HG03159 (cell line): Measurements from ENCODE around the gene GMNN.
"Not testable (repeated sequence)": the region's sequence is repeated elsewhere in the genome, so short reads cannot be mapped to it uniquely, and the experiment has no call there.

Experiments used
- ATAC-seq: cut with Tn5 transposase; IDR thresholded peaks from one replicate; pipeline ENCODE4 v1.9.1; 2021; ENCODE audit warnings: mild to moderate bottlenecking, moderate library complexity; ENCODE audit not compliant: unreplicated experiment

GMNN gene

DNA sequence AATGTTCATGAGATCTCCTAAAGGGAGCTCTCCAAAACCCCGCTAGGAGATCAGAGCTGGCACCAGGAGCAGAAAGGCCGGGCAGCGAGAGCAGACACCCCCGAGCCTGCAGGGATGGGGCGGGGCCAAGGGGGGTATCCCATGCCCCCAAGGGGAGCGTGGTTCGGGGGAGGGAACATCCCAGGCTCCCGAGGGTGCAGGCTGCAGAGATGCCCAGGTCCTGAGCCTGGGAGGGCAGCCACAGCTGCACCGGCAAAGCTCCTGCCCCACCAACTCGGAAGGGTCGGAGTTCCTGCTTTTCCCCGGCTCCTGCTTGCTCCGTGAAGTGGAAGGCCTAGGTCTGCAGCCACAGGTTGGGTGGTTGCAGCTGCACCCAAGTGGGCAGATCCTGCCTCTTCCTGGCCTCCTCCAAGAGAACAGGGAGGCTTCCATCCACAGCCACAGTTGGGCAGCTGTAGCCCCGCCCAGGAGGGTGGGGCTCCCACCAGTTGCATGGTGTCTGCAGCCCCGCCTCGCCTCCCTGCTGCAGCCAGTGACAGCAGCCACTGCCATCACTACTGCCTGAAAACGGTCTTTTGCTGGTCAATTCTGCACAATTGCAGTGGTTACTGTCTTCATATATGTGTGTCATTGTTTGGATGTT, 13.4 kb upstream of the GMNN start:
- no peak for ATAC-seq

GRCh38 chr6:24761851-24762250, 12.9 kb upstream of the GMNN start:
- ATAC-seq, result no peak

GRCh38 chr6:24763578-24763977, 11.2 kb upstream of the GMNN start:
- no peak for ATAC-seq

DNA sequence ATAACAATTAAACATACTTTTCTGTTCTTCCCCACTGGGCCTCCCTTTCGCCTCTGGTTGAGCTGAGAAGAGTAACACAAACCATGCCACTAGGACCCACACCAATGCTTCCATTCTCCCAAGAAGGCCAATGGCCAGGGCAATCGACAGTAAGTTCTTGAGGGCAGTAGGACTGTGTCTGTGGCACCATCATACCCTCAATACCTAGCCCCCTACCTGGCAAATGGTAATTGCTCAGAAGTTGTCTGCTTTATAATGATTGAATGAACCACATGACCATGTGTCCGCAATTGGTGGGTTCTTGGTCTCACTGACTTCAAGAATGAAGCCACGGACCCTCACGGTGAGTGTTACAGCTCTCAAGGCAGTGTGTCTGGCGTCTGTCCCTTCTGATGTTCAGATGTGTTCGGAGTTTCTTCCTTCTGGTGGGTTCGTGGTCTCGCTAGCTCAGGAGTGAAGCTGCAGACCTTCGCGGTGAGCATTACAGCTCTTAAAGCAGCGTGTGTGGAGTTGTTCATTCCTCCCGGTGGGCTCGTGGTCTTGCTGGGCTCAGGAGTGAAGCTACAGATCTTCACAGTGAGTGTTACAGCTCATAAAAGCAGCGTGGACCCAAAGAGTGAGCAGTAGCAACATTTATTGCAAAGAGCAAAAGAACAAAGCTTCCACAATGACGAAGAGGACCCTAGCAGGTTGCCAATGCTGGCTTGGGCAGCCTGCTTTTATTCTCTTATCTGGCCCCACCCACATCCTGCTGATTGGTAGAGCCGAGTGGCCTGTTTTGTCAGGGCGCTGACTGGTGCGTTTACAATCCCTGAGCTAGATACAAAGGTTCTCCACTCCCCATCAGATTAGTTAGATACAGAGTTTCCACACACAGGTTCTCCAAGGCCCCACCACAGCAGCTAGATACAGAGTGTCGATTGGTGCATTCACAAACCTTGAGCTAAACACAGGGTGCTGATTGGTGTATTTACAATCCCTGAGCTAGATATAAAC, 9.6 kb upstream of the GMNN start:
- ATAC-seq, result not testable (repeated sequence)

- ATAC-seq, result not testable (repeated sequence)
These were observed 8.8 kb upstream of the GMNN start for GRCh38 chr6:24765968-24766367.

- peak; percentile 48 for ATAC-seq
These were observed 7.9 kb upstream of the GMNN start for GRCh38 chr6:24766680-24767462.

DNA sequence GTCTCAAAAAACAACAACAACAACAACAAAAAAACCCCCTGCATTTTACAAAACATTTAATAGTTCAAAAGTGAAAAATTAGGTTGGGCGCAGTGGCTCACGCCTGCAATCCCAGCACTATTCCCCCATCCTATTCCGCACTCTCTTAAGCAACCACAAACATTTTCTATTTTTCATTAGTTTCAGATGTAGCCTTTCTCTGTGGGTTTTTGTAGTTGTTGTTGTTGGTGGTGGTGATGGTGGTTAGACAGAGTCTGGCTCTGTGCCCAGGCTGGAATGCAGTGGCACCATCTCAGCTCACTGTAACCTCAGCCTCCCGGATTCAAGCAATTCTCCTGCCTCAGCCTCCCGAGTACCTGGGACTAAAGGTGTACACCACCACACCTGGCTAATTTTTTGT, 6.4 kb upstream of the GMNN start:
- ATAC-seq, result no peak

DNA sequence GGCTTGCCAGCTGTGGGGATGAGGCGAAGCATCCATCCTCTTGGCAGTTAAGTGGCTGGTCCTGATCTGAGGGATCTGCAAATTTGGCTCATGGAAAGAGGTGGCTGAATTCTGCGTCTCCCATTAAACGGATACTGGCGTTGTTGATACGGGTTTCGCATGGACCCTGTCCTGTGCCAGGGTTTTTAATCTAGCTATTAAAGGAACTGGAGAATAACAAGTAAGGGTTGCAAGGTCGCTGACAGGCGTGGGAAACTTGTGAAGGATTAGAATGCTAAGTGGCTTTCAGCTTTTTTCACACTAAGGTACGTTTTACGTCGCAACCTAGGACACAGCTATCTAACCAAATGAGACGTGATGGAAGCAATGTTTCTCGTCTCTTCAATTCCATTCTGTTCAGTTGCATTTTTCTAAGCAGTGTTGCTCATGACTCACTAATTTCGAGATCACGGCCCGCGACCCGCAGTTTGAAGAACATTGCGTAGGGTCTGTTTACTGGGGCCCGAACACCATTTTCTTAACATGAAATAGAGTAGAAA, 852 bp downstream of the GMNN start:
- peak; percentile 0 for ATAC-seq

DNA sequence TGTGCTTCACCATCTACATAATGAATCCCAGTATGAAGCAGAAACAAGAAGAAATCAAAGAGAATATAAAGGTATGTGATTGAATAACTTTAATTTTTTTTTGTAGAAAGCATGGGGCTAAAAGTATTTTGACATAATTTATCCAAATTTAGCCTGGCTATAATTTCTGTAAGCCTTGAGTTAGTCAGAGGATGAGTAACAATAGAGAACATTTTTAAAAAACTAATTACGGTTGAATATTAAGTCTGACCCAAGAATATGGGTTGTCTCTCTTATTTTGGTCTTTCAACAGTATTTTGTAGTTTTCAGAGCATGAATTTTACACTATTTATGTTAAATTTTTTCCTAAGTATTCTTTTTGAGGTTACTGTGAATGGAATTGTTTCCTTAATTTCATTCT, 2.5 kb downstream of the GMNN start:
- ATAC-seq, result no peak

GRCh38 chr6:24778121-24778520, 3.4 kb downstream of the GMNN start:
- ATAC-seq, result no peak

DNA sequence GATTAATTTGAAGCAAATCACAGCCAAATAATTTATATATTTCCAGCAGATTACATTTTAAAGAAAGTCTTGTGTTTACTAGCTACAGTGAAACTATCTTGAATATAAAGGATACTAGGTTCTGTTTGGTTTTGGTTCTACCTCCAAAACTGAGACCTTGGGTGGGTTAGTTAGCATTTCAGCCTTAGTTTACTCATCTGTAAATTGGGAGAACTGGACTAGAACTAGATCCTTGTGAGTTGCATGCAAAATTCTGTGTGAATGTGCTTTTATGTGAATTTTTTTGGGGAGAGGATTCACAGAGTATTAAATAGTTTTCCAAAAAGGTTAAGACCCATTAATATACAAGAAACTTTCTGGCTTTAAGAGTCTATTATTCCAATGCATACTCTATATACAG, 4.1 kb downstream of the GMNN start:
- ATAC-seq, result no peak

DNA sequence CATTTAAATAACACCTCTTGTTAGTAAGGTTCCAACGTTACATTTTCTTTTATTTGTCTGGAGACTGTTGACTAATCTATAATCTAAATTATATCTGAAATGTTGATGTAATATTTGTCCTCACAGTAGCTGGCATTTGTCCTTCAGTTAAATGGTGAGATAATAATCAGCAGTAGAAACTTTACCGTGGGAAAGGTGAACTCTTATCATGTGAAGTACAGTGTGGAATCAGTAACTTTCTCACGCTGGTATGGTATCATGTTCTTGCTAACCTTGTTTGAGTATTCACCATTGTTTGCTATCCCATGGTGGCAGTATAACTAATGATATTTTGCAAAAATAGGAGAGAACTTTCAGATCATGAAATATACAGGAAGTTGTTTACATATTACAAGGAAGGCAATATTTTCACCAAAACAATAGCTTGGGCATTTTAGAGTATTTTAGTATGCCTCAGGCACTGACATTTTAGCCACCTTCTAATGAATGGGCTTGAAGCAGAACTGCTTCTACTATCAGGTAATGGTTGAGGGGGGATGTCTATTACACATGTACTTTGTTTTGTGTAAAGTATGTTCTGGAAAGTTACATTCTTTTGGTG, 4.8 kb downstream of the GMNN start:
- ATAC-seq, result no peak

DNA sequence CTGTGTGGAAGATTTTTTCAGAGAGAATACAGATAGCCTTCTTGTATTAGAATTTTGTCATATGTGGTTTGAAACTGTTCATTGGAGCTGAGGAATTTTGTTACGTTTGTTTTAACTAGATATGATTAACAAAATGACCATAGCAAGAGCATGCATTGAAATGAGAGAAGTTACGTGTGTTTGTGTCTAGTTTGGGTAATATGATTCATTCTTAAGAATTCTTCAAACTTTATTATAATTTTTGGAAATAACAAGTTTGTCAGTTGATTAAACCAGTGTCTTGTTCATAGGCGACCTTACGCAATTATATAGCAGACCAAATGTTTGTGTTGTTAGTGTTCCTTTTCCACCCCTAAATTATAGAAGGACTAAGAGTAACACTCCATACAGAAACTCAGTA, 5.5 kb downstream of the GMNN start:
- no peak for ATAC-seq

GRCh38 chr6:24788031-24788665, 13.4 kb downstream of the GMNN start:
- ATAC-seq, result no peak

DNA sequence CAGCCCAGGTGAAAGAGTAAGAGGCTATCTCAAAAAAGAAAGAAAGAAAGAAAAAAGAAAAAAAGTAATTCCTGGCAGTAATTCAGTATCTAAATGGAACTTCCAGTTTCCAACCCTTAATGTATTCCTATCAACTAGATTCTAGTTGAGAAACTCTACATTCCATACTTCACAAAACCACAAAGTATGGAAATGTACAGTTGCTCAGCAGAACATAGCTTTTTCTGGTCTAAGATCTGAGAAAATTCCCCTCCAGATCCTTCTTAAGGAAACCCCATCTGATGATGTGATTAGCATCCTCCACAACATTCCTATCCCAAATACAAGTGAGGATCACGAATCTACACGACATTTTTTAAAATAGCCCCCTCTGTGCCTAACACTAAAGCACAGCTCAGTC, 20.4 kb downstream of the GMNN start:
- ATAC-seq, result no peak

DNA sequence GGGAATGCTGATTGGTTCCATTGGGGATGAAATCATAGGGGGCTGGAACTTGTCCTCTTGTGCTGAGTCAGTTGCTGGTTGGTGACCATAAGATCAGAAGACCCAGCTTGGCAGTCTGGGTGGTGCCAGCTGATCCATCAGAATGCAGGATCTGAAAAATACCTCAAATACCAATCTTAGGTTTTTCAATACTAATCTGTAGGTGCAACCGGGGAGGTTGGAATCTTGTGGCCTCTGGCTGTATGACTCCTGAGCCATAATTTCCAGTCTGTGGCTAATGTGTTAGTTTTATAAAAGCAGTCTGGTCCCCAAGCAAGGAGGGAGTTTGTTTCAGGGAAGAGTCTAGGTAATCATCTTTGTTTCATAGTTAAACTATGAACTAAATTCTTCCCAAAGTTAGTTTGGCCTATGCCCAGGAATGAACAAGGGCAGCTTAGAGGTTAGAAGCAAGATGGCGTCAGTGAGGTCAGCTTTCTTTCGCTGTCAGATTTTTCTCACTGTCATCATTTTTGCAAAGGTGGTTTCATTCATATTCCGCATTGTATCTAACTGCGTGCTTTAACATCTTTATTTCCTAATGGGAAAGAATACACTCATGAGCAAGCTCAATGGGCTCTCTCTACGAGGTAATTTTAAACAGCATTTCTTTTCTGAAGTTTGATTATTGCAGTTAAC, 22.0 kb downstream of the GMNN start:
- ATAC-seq, result no peak

DNA sequence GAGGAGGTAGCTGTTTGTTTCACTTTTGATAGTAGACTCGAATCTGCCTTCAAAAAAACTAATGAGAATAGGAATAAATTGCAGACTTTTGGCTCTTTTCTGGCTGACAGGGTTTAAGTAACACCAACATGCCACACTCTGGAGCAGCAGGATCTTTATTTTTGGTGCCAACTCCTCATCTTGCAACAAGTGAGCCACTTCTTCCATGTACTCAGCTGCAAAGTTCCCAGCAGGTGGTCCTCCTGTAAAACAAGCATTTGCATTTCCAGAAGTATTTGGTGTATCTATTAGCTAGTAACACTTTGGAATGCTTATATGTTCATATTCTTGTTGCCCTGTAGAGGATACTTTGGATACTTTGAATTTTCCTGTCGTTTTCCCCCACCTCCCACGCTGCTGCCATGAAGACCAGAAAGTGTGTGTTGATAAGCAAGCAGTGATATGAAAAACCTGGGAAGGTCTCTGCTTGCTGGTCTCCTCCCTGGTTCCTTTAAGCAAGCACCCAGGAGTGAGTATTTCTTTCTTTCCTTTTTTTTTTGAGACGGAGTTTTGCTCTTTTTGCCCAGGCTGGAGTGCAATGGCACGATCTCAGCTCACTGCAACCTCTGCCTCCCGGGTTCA, 23.0 kb downstream of the GMNN start:
- no peak for ATAC-seq

DNA sequence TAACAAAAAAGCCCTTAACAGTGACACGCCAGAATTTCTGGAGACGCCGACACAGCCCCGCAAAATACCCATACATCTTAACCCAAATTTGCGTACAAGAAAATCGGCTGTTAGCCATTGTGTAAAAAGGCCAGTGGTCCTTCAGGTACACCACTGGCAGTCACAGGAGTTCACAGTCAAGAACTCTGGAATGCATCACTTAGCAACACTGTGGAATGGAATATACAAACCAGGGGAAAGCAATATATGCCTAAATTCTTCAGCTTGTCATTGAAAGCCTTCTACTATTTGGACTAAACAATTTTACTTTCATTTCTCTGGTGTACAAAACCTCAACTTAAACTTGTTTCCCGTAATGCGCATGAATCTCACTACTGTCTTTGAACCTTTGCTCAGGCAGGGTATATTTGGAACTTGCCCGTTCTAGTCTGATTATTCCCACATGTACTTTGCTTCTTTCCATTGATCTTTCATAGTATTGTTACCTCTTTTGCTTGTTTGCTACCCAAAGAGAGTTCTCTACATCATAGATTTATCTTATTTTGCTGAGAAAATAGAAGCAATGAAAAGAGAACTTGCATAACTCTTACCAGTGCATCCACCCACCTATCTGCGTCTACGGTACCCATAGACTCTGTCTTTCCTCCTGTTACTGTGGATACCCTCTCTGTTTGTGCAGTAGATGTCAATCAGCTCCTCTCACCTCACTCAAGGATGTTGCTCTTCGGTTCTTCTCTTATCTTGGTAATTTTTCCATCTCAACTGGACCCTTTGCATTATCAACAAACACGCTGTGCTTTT, 24.2 kb downstream of the GMNN start, which contains the start of gene ARMH2:
TSS of gene ARMH2 (minus strand) at position 178 of the 801 bp plus-strand sequence. CDS start at position 118, 60 bp downstream.
- ATAC-seq, result no peak
